K562 (cell line): ENCODE data around the gene OTOGL. TPM values are rescaled to one million over a fixed set of nuclear protein-coding genes. Genes with fewer than 3 reads are reported as not detected.

Experiments used
- CUX1 ChIP-seq: fragments of 200-800 bp; sonication (Bioruptor generic); IDR thresholded peaks from 2 replicates; pipeline ENCODE4 v1.6.1; 2016; ENCODE audit warnings: missing genetic modification characterization, missing compliant biosample characterization
- KAT2B ChIP-seq: IDR thresholded peaks from one replicate; pipeline ENCODE4 v1.6.1; 2012; ENCODE audit warnings: low read depth, mild to moderate bottlenecking, control low read depth, inconsistent platforms, low read length, moderate library complexity
- NBN ChIP-seq: fragments of 450-650 bp; IDR thresholded peaks from 2 replicates; pipeline ENCODE4 v1.6.1; 2016; ENCODE audit warnings: low read depth, mild to moderate bottlenecking
- RBM17 ChIP-seq: fragments of 200-400 bp; formaldehyde crosslinking; IDR thresholded peaks from 2 replicates; pipeline ENCODE4 v1.6.1; 2017; ENCODE audit warnings: low read depth, mild to moderate bottlenecking, low read length, borderline replicate concordance
- RNF2 ChIP-seq: sonication (generic); IDR thresholded peaks from 2 replicates; pipeline ENCODE4 v1.6.1; 2016
- SIX5 ChIP-seq, 2 experiments: IDR thresholded peaks; 2 replicates each; pipeline ENCODE4 v1.6.1; 2011; ENCODE audit warnings: low read length in 2 of 2, borderline replicate concordance in 1 of 2, low read depth in 1 of 2, mild to moderate bottlenecking in 1 of 2, moderate library complexity in 1 of 2; ENCODE audit not compliant: insufficient read depth in 1 of 2
- SNRNP70 ChIP-seq: fragments of 200-400 bp; formaldehyde crosslinking; optimal IDR thresholded peaks from 2 replicates; pipeline ENCODE3; 2017; ENCODE audit warnings: low read depth, low read length
- ZKSCAN3 ChIP-seq: fragments of 250-450 bp; sonication (Bioruptor Pico); IDR thresholded peaks from 2 replicates; pipeline ENCODE4 v1.4.0; 2020
- ZNF449 ChIP-seq: fragments of 250-450 bp; sonication (Bioruptor Pico); IDR thresholded peaks from 2 replicates; pipeline ENCODE4 v1.8.0; 2022; ENCODE audit warnings: moderate library complexity, mild to moderate bottlenecking, inconsistent platforms
- ZNF764 ChIP-seq: fragments of 250-450 bp; sonication (Bioruptor Pico); IDR thresholded peaks from 2 replicates; pipeline ENCODE4 v1.4.0; 2020; ENCODE audit warnings: low read depth, mild to moderate bottlenecking, moderate library complexity
- polyA plus RNA-seq, 8 experiments: library from polyadenylated mRNA; depleted of rRNA in 4 of 8; stranded (reverse) in 5 of 8; unstranded in 3 of 8; fragments of >200 nt; fragmentation: Nextera tagmentation in 2 of 8; fragmentation: Illumina TruSeq in 1 of 8; extraction: Ambion mirVana in 2 of 8; extraction: Trizol in 1 of 8; gene quantifications; 2 replicates each; pipeline versions ENCODE4 v1.2.1 to v1.2.3, GENCODE V29; 2011 to 2014; ENCODE audit warnings: inconsistent platforms in 1 of 8, missing spikeins in 1 of 8
- total RNA-seq, 7 experiments: library from RNA; depleted of rRNA in 6 of 7; stranded (reverse); fragments of >200 nt in 6 of 7; fragmentation: Illumina TruSeq in 2 of 7; extraction: Trizol in 2 of 7; gene quantifications; 2 replicates each; pipeline versions ENCODE4 v1.2.1 to v1.2.3, GENCODE V29; 2011 to 2021; ENCODE audit warnings: low replicate concordance in 1 of 7
- TF ChIP-seq, protein P1 (sequence below), 2 experiments: fragments of 450-650 bp; formaldehyde crosslinking in 1 of 2; IDR thresholded peaks; 2 replicates each; pipeline versions ENCODE4 v1.4.0 to v1.6.1; 2014 to 2020; ENCODE audit warnings: mild to moderate bottlenecking in 2 of 2, borderline replicate concordance in 1 of 2, low read depth in 1 of 2
- TF ChIP-seq, protein P2 (sequence below): fragments of 250-450 bp; sonication (Bioruptor Pico); IDR thresholded peaks from 2 replicates; pipeline ENCODE4 v1.8.0; 2022; ENCODE audit warnings: moderate library complexity, mild to moderate bottlenecking, inconsistent platforms

OTOGL gene
- total and polyA plus RNA-seq, 9 of the 15 experiments (the other 6 are each of a cell fraction or from before 2014, with no cell fraction given), result 0.02 to 0.03 TPM; not detected in 7

DNA sequence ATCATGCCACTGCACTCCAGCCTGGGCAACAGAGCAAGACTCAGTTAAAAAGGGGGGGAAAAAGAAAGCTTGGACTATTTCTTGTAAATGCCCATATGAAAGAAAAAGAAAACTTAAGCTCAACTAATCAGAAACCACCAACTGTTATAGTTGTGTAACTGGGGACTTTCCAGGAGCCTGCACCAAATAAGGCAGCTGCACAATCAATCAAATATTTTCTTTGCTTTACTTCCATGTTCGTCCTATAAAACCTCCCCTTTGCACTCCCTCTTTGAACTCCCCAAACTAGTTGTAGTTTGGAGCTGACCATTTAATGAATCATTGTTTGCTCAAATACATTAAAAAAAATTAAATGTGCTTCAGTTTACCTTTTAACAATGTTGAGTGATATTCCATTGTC is 54.9 kb downstream of the OTOGL start (continued):
- TF ChIP-seq CUX1 (CRISPR knock-in tag) (no peak), ZNF764 (CRISPR knock-in tag) (no peak), RBM17 (no peak), SNRNP70 (no peak), SIX5 (IDR thresholded peaks at IDR 0.05; ENCODE audit: borderline replicate concordance in 1 of 2, insufficient read depth in 1 of 2, low read depth in 1 of 2, low read length in 2 of 2) (no peak), ZNF449 (CRISPR knock-in tag) (no peak), NBN (no peak), ZKSCAN3 (CRISPR knock-in tag) (no peak), RNF2 (no peak), KAT2B (no peak)
- TF ChIP-seq, protein P1, sequence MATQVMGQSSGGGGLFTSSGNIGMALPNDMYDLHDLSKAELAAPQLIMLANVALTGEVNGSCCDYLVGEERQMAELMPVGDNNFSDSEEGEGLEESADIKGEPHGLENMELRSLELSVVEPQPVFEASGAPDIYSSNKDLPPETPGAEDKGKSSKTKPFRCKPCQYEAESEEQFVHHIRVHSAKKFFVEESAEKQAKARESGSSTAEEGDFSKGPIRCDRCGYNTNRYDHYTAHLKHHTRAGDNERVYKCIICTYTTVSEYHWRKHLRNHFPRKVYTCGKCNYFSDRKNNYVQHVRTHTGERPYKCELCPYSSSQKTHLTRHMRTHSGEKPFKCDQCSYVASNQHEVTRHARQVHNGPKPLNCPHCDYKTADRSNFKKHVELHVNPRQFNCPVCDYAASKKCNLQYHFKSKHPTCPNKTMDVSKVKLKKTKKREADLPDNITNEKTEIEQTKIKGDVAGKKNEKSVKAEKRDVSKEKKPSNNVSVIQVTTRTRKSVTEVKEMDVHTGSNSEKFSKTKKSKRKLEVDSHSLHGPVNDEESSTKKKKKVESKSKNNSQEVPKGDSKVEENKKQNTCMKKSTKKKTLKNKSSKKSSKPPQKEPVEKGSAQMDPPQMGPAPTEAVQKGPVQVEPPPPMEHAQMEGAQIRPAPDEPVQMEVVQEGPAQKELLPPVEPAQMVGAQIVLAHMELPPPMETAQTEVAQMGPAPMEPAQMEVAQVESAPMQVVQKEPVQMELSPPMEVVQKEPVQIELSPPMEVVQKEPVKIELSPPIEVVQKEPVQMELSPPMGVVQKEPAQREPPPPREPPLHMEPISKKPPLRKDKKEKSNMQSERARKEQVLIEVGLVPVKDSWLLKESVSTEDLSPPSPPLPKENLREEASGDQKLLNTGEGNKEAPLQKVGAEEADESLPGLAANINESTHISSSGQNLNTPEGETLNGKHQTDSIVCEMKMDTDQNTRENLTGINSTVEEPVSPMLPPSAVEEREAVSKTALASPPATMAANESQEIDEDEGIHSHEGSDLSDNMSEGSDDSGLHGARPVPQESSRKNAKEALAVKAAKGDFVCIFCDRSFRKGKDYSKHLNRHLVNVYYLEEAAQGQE (IDR thresholded peaks at IDR 0.05; ENCODE audit: borderline replicate concordance), result no peak
- TF ChIP-seq, protein P1 (CRISPR knock-in tag; IDR thresholded peaks at IDR 0.05; ENCODE audit: low read depth), result no peak
- TF ChIP-seq, protein P2, sequence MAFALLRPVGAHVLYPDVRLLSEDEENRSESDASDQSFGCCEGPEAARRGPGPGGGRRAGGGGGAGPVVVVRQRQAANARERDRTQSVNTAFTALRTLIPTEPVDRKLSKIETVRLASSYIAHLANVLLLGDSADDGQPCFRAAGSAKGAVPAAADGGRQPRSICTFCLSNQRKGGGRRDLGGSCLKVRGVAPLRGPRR (CRISPR knock-in tag), result no peak
